GM06990 (cell line): ENCODE results near the gene TMEM87A.

Source experiments
- DNase-seq: peaks from one replicate; pipeline ENCODE4 v3.0.0-alpha.2; 2011; ENCODE audit not compliant: insufficient read length; ENCODE audit errors: extremely low read depth
- H3K27me3 ChIP-seq: replicated peaks from 2 replicates; pipeline ENCODE4 v1.6.0; 2011; ENCODE audit warnings: low read length; ENCODE audit not compliant: control insufficient read depth, insufficient read depth
- H3K36me3 ChIP-seq: 2 replicates; pipeline ENCODE4 v1.5.1; 2011; ENCODE audit warnings: low read length; ENCODE audit not compliant: control insufficient read depth, insufficient read depth
- H3K4me3 ChIP-seq: replicated peaks from 2 replicates; pipeline ENCODE4 v1.5.1; 2011; ENCODE audit warnings: low read depth, mild to moderate bottlenecking, control low read depth, low read length
- CTCF ChIP-seq: IDR thresholded peaks from 2 replicates; pipeline ENCODE4 v1.5.1; 2011; ENCODE audit warnings: low read length, control low read depth, mild to moderate bottlenecking, inconsistent platforms; ENCODE audit not compliant: insufficient read depth, poor library complexity, severe bottlenecking

TMEM87A gene

GRCh38 chr15:42284551-42284950 lies 11.3 kb upstream of the TMEM87A start:
- Histone ChIP-seq H3K36me3 (peaks cover 6% of the 10 kb centered on the region), H3K4me3 (no peak overlapping the region), H3K27me3 (no peaks in the 10 kb centered on the region)
- TF ChIP-seq CTCF = no peak
- DNase-seq = no peak

GRCh38 chr15:42283671-42284070 lies 10.4 kb upstream of the TMEM87A start:
- Histone ChIP-seq H3K36me3 (peaks cover 6% of the 10 kb centered on the region), H3K4me3 (no peak overlapping the region), H3K27me3 (no peaks in the 10 kb centered on the region)
- no peak for TF ChIP-seq CTCF
- DNase-seq = no peak

GRCh38 chr15:42282926-42283325 lies 9.7 kb upstream of the TMEM87A start:
- no peak for DNase-seq
- H3K36me3 ChIP-seq = peaks cover 6% of the 10 kb centered on the region
- H3K27me3 ChIP-seq = no peaks in the 10 kb centered on the region
- TF ChIP-seq CTCF = no peak
- no peak overlapping the region for H3K4me3 ChIP-seq

GRCh38 chr15:42282344-42282743 lies 9.1 kb upstream of the TMEM87A start:
- DNase-seq = no peak
- Histone ChIP-seq H3K36me3 (peaks cover 6% of the 10 kb centered on the region), H3K4me3 (no peak overlapping the region), H3K27me3 (no peaks in the 10 kb centered on the region)
- no peak for TF ChIP-seq CTCF

- no peak for DNase-seq
- peaks cover 6% of the 10 kb centered on the region for H3K36me3 ChIP-seq
- no peaks in the 10 kb centered on the region for H3K27me3 ChIP-seq
- no peak for TF ChIP-seq CTCF
- no peak overlapping the region for H3K4me3 ChIP-seq
Measured at GRCh38 chr15:42279234-42279723, 6.0 kb upstream of the TMEM87A start.

GRCh38 chr15:42276762-42277161 lies 3.5 kb upstream of the TMEM87A start:
- DNase-seq = no peak
- TF ChIP-seq CTCF = no peak
- Histone ChIP-seq H3K36me3 (peaks cover 6% of the 10 kb centered on the region), H3K4me3 (no peak overlapping the region), H3K27me3 (no peaks in the 10 kb centered on the region)
